ENCODE measurements around the gene SLC49A4. TPM values are rescaled to one million over a fixed set of nuclear protein-coding genes. Genes with fewer than 3 reads are reported as not detected.

The SLC49A4 gene
- total RNA-seq, 1 experiment from 2014 or later: 41.6 TPM

- no peaks in the 10 kb centered on the region; the same call in 1 of the 2 replicates for H3K36me3 ChIP-seq (ENCODE audit: control insufficient read depth, insufficient read depth, low read length)
- ChIA-PET CTCF (no interaction called here), POLR2A (interaction anchor here (0.6 kb wide), 1 partner anchor 333 kb away, joined by 3 read pairs; no protein-coding TSS in a partner anchor)
- no peak overlapping the region for H3K4me3 Mint-ChIP-seq (ENCODE audit: unreplicated experiment)
- H3K4me1 Mint-ChIP-seq (ENCODE audit: low read depth, unreplicated experiment): no peaks in the 10 kb centered on the region
- no peak overlapping the region for H3K4me3 ChIP-seq (ENCODE audit: low read depth, low read length)
- peaks cover 10% of the 10 kb centered on the region for H3K4me1 ChIP-seq
- no TSS peak for BruUV-seq (replicated peaks)
- no peak for DNase-seq
- H3K36me3 Mint-ChIP-seq (ENCODE audit: insufficient read depth, unreplicated experiment): peaks cover 15% of the 10 kb centered on the region
- intact Hi-C loops (cut with micrococcal nuclease; ENCODE audit: unreplicated experiment): no loop called here
- no peaks in the 10 kb centered on the region for H3K9me3 ChIP-seq
- TF ChIP-seq CTCF (IDR thresholded peaks at IDR 0.05; ENCODE audit: insufficient read depth in 1 of 2, low read depth in 1 of 2, low read length in 1 of 2, severe bottlenecking in 1 of 2, unreplicated experiment in 1 of 2): no peak
- H3K27me3 Mint-ChIP-seq (ENCODE audit: insufficient read depth, unreplicated experiment): no peaks in the 10 kb centered on the region
- no peaks in the 10 kb centered on the region for H3K27me3 ChIP-seq (replicated peaks; ENCODE audit: control insufficient read depth, insufficient read depth, low read length)
- H3K27ac Mint-ChIP-seq (ENCODE audit: unreplicated experiment): no peak overlapping the region
- H3K9me3 Mint-ChIP-seq (ENCODE audit: unreplicated experiment): no peaks in the 10 kb centered on the region
Measured at GRCh38 chr3:122803977-122804376, 9.1 kb downstream of the SLC49A4 start.

GRCh38 chr3:122810734-122811133, 15.9 kb downstream of the SLC49A4 start:
- no peak overlapping the region for H3K4me3 Mint-ChIP-seq (ENCODE audit: unreplicated experiment)
- H3K27ac Mint-ChIP-seq (ENCODE audit: unreplicated experiment): no peak overlapping the region
- TF ChIP-seq CTCF (IDR thresholded peaks at IDR 0.05; ENCODE audit: insufficient read depth in 1 of 2, low read depth in 1 of 2, low read length in 1 of 2, severe bottlenecking in 1 of 2, unreplicated experiment in 1 of 2): no peak
- no TSS peak for BruUV-seq (replicated peaks)
- H3K9me3 Mint-ChIP-seq (ENCODE audit: unreplicated experiment): no peaks in the 10 kb centered on the region
- no peak for DNase-seq
- intact Hi-C loops (cut with micrococcal nuclease; ENCODE audit: unreplicated experiment): no loop called here
- Histone ChIP-seq H3K4me3 (ENCODE audit: low read depth, low read length) (no peak overlapping the region), H3K9me3 (no peaks in the 10 kb centered on the region), H3K27me3 (replicated peaks; ENCODE audit: control insufficient read depth, insufficient read depth, low read length) (no peaks in the 10 kb centered on the region), H3K4me1 (no peaks in the 10 kb centered on the region), H3K36me3 (ENCODE audit: control insufficient read depth, insufficient read depth, low read length) (no peaks in the 10 kb centered on the region; the same call in 1 of the 2 replicates)
- peaks cover 5% of the 10 kb centered on the region for H3K36me3 Mint-ChIP-seq (ENCODE audit: insufficient read depth, unreplicated experiment)
- H3K4me1 Mint-ChIP-seq (ENCODE audit: low read depth, unreplicated experiment): no peaks in the 10 kb centered on the region
- no peaks in the 10 kb centered on the region for H3K27me3 Mint-ChIP-seq (ENCODE audit: insufficient read depth, unreplicated experiment)
- ChIA-PET POLR2A (no interaction called here), CTCF (no interaction called here)

GRCh38 chr3:122816587-122816986, 21.7 kb downstream of the SLC49A4 start:
- CTCF ChIA-PET: no interaction called here
- H3K9me3 Mint-ChIP-seq (ENCODE audit: unreplicated experiment): no peaks in the 10 kb centered on the region

More at GRCh38 chr3:122816587-122816986, 21.7 kb downstream of the SLC49A4 start:
- Histone ChIP-seq H3K36me3 (ENCODE audit: control insufficient read depth, insufficient read depth, low read length) (no peaks in the 10 kb centered on the region), H3K4me1 (no peaks in the 10 kb centered on the region), H3K4me3 (ENCODE audit: low read depth, low read length) (no peak overlapping the region), H3K9me3 (no peaks in the 10 kb centered on the region), H3K27me3 (replicated peaks; ENCODE audit: control insufficient read depth, insufficient read depth, low read length) (no peaks in the 10 kb centered on the region)
- Mint-ChIP-seq H3K27me3 (ENCODE audit: insufficient read depth, unreplicated experiment) (no peaks in the 10 kb centered on the region), H3K36me3 (ENCODE audit: insufficient read depth, unreplicated experiment) (peaks cover 9% of the 10 kb centered on the region), H3K4me1 (ENCODE audit: low read depth, unreplicated experiment) (no peaks in the 10 kb centered on the region), H3K27ac (ENCODE audit: unreplicated experiment) (no peak overlapping the region), H3K4me3 (ENCODE audit: unreplicated experiment) (no peak overlapping the region)
- POLR2A ChIA-PET: no interaction called here
- no peak for TF ChIP-seq CTCF (IDR thresholded peaks at IDR 0.05; ENCODE audit: insufficient read depth in 1 of 2, low read depth in 1 of 2, low read length in 1 of 2, severe bottlenecking in 1 of 2, unreplicated experiment in 1 of 2)
- DNase-seq: no peak
- no TSS peak for BruUV-seq (replicated peaks)
- intact Hi-C loops (cut with micrococcal nuclease; ENCODE audit: unreplicated experiment): no loop called here
